Measurements from ENCODE around the gene PHAF1. TPM values are rescaled to one million over a fixed set of nuclear protein-coding genes. Genes with fewer than 3 reads are reported as not detected.

Gene PHAF1
- total and polyA plus RNA-seq, 9 of the 15 experiments (the other 6 are each of a cell fraction or from before 2014, with no cell fraction given), result 5.1 to 25.4 (median 13.8) TPM

DNA sequence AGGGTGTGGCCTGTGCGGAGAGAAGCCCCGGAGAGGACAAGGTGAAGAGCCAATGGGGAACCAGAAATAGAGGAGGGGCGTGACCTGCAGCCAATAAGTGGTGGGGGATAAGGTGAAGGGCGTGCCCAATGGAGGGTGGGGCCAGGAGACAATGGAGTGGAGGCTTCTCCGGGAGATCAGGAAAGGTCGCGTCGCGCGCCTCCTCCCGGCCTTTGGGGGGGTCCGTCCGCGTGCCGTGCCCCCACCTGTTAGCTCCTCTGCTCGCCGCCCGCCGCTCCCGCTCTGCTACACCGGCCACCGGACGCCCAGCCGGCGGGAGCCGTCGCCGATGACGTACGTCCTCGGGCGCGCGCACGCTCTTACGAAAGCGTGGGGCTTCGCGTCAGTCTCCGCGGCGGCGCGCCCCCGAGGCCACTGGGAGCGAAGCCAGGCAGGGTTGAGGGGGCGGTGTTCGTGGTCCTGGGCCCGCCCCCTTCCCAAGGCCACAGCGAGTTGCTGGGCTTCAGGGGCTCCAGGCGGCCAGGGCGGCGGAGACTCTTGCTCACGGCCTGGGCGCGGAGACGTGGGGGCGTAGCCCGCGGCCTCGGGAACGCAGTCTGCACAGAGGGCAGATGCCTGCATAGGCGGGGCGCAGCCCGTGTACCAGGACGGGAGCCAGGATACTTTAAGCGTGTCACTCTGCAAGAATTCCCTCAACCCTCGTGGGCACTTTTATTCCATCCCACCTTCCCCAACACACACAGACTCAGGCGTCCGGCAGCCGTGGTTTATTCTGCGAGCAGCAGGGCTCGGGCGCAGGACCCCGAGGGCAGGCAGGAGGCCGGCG is 74.1 kb downstream of the PHAF1 start, which contains the start of gene MATCAP1 (continued):
- TF ChIP-seq, protein P1, sequence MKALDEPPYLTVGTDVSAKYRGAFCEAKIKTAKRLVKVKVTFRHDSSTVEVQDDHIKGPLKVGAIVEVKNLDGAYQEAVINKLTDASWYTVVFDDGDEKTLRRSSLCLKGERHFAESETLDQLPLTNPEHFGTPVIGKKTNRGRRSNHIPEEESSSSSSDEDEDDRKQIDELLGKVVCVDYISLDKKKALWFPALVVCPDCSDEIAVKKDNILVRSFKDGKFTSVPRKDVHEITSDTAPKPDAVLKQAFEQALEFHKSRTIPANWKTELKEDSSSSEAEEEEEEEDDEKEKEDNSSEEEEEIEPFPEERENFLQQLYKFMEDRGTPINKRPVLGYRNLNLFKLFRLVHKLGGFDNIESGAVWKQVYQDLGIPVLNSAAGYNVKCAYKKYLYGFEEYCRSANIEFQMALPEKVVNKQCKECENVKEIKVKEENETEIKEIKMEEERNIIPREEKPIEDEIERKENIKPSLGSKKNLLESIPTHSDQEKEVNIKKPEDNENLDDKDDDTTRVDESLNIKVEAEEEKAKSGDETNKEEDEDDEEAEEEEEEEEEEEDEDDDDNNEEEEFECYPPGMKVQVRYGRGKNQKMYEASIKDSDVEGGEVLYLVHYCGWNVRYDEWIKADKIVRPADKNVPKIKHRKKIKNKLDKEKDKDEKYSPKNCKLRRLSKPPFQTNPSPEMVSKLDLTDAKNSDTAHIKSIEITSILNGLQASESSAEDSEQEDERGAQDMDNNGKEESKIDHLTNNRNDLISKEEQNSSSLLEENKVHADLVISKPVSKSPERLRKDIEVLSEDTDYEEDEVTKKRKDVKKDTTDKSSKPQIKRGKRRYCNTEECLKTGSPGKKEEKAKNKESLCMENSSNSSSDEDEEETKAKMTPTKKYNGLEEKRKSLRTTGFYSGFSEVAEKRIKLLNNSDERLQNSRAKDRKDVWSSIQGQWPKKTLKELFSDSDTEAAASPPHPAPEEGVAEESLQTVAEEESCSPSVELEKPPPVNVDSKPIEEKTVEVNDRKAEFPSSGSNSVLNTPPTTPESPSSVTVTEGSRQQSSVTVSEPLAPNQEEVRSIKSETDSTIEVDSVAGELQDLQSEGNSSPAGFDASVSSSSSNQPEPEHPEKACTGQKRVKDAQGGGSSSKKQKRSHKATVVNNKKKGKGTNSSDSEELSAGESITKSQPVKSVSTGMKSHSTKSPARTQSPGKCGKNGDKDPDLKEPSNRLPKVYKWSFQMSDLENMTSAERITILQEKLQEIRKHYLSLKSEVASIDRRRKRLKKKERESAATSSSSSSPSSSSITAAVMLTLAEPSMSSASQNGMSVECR (CRISPR knock-in tag; IDR thresholded peaks at IDR 0.05), result peak; percentile 60; the same call in 1 of the 2 replicates
- no peak for TF ChIP-seq KDM2B (CRISPR knock-in tag; IDR thresholded peaks at IDR 0.05)
- TF ChIP-seq, protein P2, sequence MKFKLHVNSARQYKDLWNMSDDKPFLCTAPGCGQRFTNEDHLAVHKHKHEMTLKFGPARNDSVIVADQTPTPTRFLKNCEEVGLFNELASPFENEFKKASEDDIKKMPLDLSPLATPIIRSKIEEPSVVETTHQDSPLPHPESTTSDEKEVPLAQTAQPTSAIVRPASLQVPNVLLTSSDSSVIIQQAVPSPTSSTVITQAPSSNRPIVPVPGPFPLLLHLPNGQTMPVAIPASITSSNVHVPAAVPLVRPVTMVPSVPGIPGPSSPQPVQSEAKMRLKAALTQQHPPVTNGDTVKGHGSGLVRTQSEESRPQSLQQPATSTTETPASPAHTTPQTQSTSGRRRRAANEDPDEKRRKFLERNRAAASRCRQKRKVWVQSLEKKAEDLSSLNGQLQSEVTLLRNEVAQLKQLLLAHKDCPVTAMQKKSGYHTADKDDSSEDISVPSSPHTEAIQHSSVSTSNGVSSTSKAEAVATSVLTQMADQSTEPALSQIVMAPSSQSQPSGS (CRISPR knock-in tag; IDR thresholded peaks at IDR 0.05), result no peak
- no peak for TF ChIP-seq SAFB (IDR thresholded peaks at IDR 0.05; ENCODE audit: borderline replicate concordance, low read depth, low read length)
- TF ChIP-seq E4F1 (CRISPR knock-in tag; IDR thresholded peaks at IDR 0.05; ENCODE audit: borderline replicate concordance), result no peak
- no peak for TF ChIP-seq ZBTB1 (CRISPR knock-in tag; IDR thresholded peaks at IDR 0.05; ENCODE audit: borderline replicate concordance, low read depth)
- no peak for TF ChIP-seq OTX1 (CRISPR knock-in tag; IDR thresholded peaks at IDR 0.05)
- TF ChIP-seq ID3 (CRISPR knock-in tag; IDR thresholded peaks at IDR 0.05), result no peak
- no peak; the same call in 1 of the 2 replicates for TF ChIP-seq ID3 (tag; IDR thresholded peaks at IDR 0.05)
- no peak for TF ChIP-seq CBFA2T2 (conservative IDR thresholded peaks at IDR 0.05)
- TF ChIP-seq IFI16 (CRISPR knock-in tag; IDR thresholded peaks at IDR 0.05), result no peak
- TF ChIP-seq ZNF12 (CRISPR knock-in tag; IDR thresholded peaks at IDR 0.05), result no peak

All from K562 (cell line).